ENCODE results near the gene CCDC117. TPM values are rescaled to one million over a fixed set of nuclear protein-coding genes. Genes with fewer than 3 reads are reported as not detected.

Gene CCDC117
- total and polyA plus RNA-seq, 12 donors = 5.9 to 15.0 (median 11.2) TPM

GRCh38 chr22:28766628-28767027, 5.9 kb upstream of the CCDC117 start:
- peaks cover 0 to 8% (median 0%) of the 10 kb centered on the region in 11 donors for H3K9me3 ChIP-seq
- no peaks in the 10 kb centered on the region for H3K36me3 ChIP-seq
- H3K4me3 ChIP-seq = no peak overlapping the region
- 91 to 93% methylated on average over 3 of the region's 3 CpGs for WGBS, 2 donors
- H3K4me1 ChIP-seq = no peaks in the 10 kb centered on the region
- H3K27ac ChIP-seq = no peak overlapping the region
- intact Hi-C loops (cut with DNase I) = no loop called here
- ATAC-seq (no peak), DNase-seq (no peak)
- no peaks in the 10 kb centered on the region for H3K27me3 ChIP-seq
- TF ChIP-seq, protein P1, sequence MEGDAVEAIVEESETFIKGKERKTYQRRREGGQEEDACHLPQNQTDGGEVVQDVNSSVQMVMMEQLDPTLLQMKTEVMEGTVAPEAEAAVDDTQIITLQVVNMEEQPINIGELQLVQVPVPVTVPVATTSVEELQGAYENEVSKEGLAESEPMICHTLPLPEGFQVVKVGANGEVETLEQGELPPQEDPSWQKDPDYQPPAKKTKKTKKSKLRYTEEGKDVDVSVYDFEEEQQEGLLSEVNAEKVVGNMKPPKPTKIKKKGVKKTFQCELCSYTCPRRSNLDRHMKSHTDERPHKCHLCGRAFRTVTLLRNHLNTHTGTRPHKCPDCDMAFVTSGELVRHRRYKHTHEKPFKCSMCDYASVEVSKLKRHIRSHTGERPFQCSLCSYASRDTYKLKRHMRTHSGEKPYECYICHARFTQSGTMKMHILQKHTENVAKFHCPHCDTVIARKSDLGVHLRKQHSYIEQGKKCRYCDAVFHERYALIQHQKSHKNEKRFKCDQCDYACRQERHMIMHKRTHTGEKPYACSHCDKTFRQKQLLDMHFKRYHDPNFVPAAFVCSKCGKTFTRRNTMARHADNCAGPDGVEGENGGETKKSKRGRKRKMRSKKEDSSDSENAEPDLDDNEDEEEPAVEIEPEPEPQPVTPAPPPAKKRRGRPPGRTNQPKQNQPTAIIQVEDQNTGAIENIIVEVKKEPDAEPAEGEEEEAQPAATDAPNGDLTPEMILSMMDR (IDR thresholded peaks at IDR 0.05) = no peak

GRCh38 chr22:28768701-28769393, 3.6 kb upstream of the CCDC117 start:
- intact Hi-C loops (cut with DNase I) = no loop called here
- TF ChIP-seq, protein P1 (IDR thresholded peaks at IDR 0.05) = no peak
- no peak overlapping the region for H3K4me3 ChIP-seq
- WGBS, 2 donors = 89% methylated on average over 6 of the region's 6 CpGs
- H3K9me3 ChIP-seq = peaks cover 0 to 8% (median 0%) of the 10 kb centered on the region in 11 donors
- DNase-seq = no peak
- H3K27ac ChIP-seq = no peak overlapping the region
- no peaks in the 10 kb centered on the region for H3K27me3 ChIP-seq
- ATAC-seq = no peak
- peaks cover 1 to 12% (median 7%) of the 10 kb centered on the region in 9 donors for H3K4me1 ChIP-seq
- H3K36me3 ChIP-seq = no peaks in the 10 kb centered on the region

GRCh38 chr22:28769394-28770085, 3.0 kb upstream of the CCDC117 start:
- peaks cover 0 to 8% (median 0%) of the 10 kb centered on the region in 11 donors for H3K9me3 ChIP-seq
- ATAC-seq (no peak), DNase-seq (no peak)
- H3K27me3 ChIP-seq = no peaks in the 10 kb centered on the region
- H3K36me3 ChIP-seq = peaks cover 0 to 4% (median 0%) of the 10 kb centered on the region in 9 donors
- H3K4me1 ChIP-seq = peaks cover 5 to 19% (median 14%) of the 10 kb centered on the region in 9 donors
- WGBS, 2 donors = 92 to 94% methylated on average over 14 of the region's 14 CpGs
- no peak overlapping the region for H3K27ac ChIP-seq
- TF ChIP-seq, protein P1 (IDR thresholded peaks at IDR 0.05) = no peak
- no peak overlapping the region for H3K4me3 ChIP-seq
- intact Hi-C loops (cut with DNase I) = no loop called here

DNA sequence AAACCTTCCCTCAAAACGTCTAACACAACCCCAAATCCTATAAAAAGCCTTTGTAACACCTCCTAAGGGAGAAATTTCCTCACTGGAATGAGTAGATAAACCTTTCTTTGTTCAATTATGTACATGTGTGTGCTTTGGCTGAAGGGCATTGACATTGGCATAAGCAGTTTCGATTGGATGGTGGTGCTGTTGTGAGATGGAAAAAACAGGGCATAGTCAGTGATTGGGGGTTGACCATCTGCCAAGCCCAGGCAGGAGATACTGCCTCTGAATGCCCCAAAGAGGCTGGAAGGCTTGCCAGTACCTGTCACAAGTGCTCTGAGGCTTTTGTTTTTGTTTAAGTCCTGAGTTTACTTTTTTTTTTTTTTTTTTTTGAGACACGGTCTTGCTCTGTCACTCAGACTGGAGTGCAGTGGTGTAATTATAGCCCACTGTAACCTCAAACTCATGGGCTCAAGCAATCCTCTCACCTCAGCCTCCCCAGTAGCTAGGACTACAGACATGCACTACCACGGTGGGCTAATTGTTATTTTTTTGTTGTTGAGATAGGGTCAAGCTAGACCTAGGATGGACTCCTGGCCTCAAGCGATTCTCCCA, 1.2 kb upstream of the CCDC117 start:
- DNase-seq (no peak), ATAC-seq (no peak)
- peaks cover 5 to 37% (median 26%) of the 10 kb centered on the region in 9 donors for H3K4me1 ChIP-seq
- H3K36me3 ChIP-seq = peaks cover 0 to 22% (median 4%) of the 10 kb centered on the region in 9 donors
- intact Hi-C loops (cut with DNase I) = loop anchor here in 1 of 10 donors (1.0 kb wide), 1 partner anchor 30 kb away; no protein-coding TSS in a partner anchor
- H3K9me3 ChIP-seq = peaks cover 0 to 8% (median 0%) of the 10 kb centered on the region in 11 donors
- H3K27me3 ChIP-seq = no peaks in the 10 kb centered on the region
- 68 to 76% methylated on average over 5 of the region's 5 CpGs for WGBS, 2 donors
- no peak overlapping the region for H3K4me3 ChIP-seq
- no peak overlapping the region for H3K27ac ChIP-seq
- TF ChIP-seq, protein P1 (IDR thresholded peaks at IDR 0.05) = no peak
